NCI-H1930 (cell line): Measurements from ENCODE around the gene NKD1.
A peak's percentile ranks its signal among the peaks of the same experiment; 100 is the strongest.

Source experiments
- DNase-seq, 2 experiments: peaks; one replicate each; lab custom pipeline; 2025; lab: John Stamatoyannopoulos, UW

NKD1 gene

DNA sequence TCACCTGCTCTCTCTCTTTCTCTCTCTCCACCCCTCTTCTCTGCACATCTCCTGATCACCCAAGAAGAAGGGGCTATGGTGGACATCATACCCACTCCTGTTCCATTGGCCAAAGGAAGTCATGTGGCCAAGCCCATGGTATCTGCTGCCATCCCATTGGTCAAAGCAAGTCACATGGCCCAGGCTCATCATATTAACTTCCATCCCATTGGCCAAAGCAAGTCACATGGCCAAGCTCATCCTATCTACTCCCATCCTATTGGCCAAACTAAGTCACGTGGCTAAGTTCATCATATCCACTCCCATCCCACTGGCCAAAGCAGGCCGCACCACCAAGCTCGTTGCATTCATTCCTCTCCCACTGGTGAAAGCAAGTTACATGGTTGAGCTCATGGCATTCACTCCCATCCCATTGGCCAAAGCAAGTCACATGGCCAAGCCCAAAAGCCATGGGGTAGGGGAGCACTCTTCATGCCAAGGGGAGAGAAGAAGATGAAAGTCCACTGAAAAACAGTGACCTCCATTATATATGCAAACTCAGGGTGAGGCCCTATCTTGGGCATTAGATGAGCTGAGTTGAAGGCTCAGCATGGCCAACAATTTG is 103.7 kb downstream of the NKD1 start:
- DNase-seq, result no peak

DNA sequence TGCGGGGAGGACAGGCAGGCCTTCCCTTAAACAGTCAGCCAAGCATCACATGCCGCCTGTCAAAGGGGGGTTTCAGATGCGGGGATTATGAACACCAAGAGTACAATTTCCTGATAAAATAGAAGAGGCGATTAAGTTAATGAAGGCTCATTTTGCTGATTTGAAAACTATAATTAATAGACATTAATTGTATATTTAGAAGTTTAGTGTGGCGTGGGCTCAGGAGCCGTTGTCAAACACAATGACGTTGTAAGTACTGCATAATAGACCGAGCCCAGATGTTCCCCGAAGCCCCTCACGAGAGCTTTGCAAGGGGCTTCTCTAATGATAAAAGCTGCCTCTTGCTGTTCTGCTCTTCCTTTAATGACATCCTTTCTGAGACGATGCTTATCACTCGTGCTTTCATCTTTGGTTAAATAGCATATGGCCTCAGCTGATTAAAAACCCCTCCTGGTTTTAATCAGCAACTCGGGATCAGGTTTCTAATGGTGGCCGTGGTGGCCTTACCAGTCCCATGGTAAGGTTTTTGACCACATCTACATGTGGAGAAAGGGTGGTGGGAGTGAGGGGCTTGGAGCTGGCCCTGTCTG is 104.7 kb downstream of the NKD1 start:
- no peak for DNase-seq

DNA sequence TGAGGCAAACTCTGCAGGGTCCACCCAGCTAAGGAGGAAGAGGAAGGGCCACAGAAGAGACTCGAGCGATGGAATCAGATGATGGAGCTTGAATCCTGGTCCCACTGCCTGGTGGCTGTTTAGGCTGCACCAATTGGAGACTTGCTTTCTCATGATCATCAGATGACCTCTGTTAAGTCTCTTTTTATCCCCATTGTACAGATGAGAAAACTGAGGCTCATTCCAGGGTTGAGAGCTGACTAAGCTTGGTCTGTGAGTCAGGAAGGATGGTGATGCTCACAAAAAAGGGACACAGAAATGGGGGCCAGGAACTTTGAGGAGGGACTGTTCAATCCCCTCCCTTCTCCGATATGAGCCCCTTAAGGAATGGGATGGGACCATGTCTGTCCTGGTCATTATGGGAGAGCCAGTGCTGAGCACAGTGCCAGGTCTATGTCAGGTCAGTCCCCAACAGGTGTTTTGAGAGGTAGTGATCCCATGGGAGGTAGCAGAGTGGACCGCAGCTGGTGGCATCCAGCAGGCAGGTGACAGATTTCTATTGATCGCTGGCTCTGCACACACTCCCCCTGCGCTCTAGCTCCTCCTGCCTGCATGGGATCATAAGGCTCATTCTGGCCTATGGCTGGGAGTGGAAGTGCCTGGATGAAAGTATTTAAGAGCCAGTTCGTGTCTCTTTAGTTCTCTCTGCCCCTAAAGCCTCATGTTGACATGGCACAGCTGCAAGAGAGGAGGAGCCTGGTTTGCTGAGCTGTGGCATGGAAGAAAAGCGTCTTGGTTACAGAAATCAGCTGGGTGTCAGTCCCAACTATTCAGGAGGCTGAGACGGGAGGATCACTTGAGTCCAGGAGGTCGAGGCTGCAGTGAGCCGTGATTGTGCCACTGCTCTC is 105.7 kb downstream of the NKD1 start:
- no peak for DNase-seq

DNA sequence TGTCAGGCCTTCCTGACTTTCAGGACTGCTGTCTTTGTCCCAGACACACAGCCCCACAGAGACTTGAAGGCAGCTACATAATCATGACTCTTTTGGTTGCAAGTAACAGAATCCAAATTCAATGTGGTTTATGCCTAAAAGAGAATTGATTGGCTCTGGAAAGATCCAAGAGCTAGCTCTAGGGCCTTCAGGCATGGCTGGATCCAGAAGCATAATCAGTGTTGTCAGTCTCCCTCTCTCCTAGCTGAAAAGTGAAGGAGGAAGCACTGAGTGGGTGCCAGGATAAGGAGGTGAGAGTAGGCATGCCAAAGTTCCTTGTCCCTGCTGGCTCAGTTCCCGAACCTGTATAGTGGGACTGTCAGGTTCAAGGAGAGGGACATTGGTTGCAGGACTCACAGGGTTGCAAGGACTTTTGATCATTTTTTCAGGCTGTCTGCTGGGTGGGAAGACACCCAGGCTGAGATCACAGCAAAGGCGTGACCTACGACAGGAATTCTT is 107.4 kb downstream of the NKD1 start:
- no peak for DNase-seq

DNA sequence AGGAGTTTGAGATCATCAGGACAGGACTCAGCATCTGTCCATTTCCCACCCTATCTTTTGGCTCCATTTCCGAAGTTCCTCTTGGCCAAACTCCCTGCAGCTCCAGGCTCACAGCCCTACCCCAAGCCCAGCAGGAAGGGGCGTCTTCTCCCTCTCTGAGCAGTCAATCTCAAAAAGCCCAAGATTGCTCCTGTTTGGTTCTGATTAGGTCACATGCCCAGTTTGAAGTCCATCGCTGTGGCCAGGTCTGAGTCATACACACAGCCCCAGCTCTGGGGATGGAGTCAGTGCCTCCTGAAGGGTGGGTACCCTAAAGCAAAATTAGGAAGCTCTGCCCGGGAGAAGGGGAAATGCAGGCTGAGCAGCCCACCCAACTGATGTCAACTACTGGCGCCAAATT is 109.0 kb downstream of the NKD1 start:
- DNase-seq, result no peak

DNA sequence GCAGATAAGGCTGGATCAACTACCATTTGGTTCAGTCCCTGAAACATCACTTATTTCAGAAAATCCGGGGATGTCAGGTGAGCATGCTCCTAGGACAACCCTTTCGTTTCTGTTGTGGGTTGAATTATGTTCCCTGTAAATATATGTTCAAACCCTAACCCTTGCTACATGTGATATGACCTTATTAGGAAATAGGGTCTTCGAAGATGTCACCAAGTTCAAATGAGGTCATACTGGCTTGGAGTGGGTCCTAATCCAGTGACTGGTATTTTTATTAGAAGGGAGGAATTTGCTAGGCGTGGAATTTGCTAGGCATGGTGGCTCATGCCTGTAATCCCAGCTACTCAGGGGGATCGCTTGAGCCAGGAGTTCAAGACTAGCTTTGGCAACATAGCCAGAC is 111.6 kb downstream of the NKD1 start:
- no peak for DNase-seq

DNA sequence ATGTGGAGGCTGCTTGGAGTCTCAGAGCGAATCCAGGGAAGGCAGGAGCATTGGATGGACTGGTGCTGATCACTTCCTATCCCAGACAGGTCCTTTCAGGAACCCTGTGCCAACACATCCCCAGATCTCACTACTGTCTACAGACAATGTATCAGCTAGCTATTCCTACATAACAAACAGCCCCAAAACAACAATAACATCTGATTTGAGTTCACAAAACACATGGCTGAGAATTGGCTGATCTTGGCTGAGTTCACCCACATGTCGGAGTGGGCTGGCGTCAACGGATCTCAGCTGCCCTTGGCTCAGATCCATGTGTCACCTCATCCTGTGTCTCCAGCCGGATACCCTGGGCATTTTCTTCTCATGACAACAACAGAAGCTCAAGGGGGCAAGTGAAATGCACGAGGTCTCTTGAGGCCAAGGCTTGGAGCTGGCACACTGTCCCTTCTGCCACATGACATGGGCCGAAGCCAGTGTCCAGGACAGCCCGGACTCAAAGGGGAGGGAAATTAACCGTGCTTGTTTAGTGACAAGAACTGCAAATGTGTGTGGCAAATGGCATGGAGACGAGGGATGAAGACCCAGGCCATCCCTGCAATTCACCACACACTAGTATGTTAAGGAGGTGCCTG is 114.2 kb downstream of the NKD1 start:
- no peak for DNase-seq

DNA sequence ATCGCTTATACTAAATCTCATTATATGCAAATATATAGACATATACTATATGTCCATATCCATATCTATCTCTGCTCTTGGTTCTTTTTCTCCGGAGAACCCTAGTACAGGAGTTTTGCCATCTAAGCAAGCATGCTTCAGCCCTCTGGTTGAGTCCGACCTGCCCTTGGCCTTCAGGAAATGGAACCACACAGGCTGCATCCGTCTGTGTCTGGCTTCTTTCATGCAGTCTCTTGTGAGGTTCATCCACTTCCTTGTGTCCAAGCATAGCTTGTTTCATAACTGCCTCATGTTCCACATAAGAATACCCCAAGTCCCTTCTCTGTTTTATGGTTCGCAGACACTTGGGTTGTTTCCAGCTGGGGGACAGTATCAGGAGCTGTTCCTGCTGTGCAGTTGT is 116.1 kb downstream of the NKD1 start:
- no peak for DNase-seq

DNA sequence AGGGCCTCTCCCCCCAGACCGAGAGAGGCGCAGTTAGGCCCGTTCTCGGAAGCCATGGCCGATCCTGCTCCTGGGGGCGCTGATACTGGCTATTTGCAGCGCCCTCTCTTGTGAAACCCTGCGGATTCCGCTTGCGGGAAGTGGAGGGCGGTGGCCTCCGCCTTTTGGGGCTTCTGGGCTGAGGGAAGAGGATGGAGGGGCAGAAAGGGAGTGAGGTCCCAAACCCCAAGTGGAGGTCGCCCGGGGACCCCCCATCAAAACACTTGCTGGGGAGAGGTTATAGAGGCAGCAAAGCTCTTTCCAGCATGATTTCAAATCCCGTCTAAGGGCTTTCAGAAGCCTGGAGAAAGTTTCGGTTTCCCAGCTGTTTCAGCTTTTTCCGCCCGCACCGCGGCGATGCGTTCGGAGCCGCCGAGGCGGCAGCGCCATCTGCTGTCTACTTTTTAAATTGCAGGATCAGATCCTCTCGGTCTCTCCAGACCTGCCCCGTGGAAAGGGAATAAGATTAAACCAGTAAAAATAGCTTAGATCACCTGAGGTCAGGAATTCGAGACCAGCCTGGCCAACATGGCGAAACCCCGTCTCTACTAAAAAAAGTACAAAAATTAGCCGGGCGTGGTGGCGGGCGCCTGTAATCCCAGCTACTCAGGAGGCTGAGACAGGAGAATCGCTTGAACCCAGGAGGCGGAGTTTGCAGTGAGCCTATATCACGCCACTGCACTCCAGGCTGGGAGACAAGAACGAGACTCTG is 117.1 kb downstream of the NKD1 start:
- peak in 1 of 2 experiments; percentile 32 for DNase-seq

DNA sequence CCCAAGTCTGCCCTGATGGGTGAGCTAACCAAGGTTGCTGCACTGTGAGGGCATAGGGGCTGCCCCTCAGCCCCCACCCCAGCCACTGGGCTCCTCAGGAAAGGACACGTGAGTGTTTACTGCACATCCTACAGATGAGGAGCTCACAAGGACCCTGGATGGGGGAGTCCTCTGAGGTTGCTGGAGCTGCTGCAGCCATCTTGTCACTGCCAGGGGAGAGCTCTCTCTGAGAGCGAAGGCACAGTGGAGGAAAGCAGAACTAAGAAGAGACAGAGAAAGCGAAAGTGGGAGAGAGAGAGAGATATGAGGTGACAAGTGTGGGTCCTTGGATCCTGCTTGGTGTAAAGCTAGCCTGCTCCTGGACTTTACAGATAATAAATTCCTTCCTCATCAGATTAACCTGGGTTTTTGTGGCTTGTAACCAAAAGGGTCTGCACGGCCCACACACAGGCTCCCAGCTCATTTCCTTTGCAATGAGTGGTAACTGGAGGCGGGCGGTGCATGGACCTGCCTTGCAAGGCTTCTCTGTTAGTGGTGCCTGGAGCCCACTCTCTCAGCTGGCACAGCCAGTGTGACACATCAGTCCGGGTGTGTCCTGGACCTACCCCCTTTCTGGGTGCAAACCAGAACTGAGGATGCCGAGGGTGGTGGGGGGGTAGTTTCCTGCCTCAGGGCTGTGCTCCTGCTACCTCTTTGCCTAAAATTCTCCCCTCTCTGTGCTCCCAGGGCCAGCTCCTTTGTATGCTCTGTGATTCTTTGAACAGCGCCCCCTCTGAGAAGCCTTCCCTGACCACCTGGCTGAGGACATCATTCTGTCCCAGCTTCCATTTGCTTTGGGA is 118.7 kb downstream of the NKD1 start:
- DNase-seq, result no peak

DNA sequence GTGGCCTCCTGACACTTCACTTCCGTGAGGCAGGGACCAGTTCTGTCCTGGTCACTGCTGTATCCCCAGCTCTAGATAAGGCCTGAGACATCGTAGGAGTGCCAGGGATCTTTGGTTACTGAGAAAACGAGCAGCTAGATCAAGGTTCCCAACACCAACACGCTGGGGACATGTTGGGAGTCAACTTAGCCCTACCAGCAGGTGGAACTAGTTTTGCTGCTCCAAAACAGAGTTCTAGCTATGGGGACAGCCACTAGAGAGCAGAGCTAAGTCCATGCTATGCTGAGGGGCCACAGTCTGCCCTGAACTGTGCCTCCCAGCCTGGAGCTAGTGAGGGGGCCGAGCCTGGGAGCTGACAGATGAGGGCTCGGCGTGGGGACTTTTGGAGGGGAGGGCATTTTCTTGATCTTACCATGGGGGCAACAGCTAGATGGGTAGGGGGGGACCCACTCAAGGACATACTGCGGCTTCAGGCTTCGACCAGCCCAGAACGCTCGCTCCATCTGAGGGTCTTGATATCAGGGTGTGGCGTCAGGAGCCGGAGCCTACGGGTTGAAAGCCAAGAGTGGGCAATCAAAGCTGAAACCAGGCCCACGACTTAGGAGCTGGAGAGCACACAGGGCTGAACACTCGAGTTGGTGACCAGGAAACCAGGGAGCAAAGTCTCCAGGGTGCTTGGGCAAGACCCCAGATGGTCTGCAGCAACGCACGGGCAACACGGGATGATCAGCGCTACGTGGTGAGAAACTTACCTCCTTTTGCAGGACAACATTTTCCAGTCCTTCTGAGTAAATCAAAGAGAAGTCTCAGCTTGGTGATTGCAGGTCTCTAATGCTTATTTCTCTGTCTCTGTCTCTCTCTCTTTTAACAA is 119.5 kb downstream of the NKD1 start:
- DNase-seq, result no peak

DNA sequence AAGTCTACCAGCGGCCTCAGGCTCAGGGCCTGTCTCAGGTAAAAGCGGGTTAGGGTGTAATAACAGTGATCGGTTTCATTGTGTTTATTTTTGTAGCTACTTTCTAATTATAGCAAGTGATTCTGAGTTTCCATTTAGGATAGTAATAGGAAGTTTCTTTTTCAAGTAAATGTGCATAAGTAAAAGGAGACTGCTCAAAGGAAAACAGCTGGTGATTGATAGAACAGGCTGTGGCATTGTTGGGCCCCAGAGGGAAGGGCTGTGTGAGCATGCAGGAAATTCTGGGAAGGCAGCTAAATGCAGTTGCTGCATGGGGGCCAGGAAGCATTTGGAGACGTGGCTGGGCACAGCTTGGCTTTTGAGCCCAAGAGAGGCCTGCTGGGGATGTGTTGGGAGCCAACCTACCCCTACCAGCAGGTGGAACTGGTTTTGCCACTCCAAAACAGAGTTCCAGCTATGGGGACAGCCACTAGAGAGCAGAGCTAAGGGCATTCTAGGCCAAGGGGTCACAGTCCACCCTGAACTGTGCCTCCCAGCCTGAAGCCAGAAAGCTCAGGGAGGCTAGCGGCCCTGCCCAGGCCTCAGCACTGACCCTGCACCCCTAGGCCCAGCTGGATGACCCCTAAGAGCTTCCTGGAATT is 120.3 kb downstream of the NKD1 start:
- DNase-seq, result no peak

DNA sequence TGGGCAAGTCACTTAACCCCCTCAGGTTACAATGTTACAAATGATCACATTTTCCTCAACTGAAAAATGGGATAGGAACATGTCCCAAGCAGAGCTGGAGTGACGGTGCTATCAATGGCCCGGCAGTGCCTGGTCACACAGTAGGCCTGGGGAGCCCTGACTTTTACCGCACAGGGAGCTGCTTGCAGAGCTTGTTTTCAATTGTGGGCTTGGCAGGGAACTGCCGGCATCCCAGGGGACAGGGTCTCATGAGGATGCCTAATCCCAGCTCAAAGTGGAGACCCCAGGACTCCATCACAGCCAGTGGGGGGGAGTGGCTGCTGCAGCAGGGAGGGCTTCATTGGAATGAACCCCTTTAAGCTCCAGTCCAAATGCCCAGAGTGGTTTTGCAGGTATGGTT is 121.5 kb downstream of the NKD1 start:
- no peak for DNase-seq

DNA sequence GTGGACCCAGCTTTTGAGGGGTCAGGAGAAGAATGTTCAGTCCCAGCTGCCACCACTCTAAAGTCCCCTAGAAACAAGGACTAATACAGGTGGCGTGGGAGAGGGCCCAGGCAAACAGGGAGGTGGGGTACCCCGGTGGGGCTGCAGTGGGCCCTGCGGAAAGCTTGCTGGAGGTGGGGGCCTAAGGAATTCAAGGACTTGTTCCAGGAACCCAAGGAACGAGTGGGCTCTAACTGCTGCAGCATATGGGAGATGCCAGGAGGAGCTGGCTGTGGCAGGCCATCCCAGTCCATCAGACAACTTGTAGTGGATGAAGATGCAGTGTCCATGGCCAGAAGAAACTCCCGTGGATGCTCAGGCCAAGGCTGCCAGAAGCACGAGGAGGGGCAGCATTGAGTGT is 122.3 kb downstream of the NKD1 start:
- no peak for DNase-seq

DNA sequence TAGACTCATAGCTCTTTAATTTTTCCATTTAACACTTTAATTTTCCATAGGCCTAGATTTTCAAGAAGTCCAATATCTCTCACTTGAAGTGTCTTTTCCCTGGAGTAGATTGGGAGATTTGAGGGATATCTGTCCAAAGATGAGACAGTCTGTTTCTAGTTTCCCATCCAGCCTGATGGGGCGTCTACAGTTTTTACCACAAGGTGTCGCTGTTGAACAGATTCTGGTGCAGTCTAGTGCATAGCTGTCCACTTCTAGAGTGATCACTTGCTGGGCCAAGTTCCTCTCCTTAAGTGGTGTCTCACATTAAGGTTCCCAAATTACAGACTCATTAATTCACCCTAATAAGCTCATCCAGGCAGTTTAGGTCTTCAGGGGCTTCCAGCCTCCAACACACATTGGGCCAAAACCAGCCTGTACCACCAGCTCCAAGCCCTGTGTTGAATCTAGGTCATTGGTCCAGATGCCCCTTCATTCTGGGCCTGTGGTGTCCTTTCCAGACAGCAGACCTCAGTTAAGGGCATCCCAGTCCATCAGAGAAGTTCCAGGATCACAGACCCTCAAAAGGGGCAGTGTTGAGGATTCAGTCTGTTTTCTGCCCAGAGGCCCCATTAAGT is 123.6 kb downstream of the NKD1 start:
- no peak for DNase-seq

DNA sequence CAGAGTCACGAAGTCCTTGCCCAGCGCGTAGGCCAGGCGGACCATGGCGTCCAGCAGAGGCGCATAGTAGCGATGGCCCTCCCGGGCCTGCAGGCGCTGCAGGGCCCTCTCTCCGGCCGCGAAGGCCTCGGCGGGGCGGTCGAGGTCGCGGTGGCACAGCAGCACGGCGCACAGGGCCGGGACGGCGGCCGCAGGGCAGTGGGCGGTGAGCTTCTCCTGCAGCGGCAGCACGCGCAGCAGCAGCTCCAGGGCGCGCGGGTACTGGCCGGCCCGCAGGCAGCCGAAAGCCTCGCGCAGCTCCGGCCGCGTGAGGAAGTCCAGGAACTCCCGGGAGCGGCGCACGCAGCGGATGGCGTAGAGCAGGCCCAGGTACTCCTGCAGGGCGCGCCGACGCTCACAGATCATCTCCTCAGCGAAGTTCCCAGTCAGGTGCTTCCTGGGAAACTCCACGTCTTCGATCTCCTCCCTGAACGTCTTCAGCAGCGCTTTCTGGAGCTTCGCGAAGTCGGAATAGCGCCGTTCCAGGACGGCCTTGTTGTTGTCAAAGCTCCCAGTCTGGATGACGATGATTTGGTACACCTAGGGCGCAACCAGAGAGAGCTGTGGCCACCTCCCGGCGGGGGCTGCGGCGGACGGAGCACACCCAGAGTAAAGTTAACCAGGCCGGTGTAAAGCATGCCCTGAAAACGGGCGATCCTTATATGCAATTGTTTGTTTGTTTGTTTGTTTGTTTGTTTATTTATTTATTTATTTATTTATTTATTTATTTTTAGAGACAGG is 125.5 kb downstream of the NKD1 start:
- no peak for DNase-seq

DNA sequence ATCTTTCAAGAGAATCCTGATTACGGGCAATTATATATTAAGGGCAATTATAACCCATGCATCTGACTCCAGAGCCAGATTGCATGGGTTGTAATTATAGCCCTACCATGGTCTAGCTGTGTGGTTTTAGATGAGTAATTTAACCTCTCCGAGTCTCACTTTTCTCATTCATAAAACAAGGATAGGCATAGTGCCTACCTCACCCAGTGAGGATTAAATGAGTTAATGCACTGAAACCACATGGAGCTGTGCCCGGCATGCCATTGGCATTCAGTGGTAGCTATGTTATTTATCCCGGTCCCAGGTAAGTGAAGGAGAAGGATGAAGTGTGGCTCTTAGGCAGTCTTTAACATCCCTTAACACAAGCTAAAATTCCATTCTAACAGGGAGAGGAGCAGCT is 126.6 kb downstream of the NKD1 start:
- DNase-seq, result no peak
